Muscle of back (tissue), 11 donors: ENCODE results near the gene SCN1B. TPM values are rescaled to one million over a fixed set of nuclear protein-coding genes. Genes with fewer than 3 reads are reported as not detected.
"Not testable (repeated sequence)": the region's sequence is repeated elsewhere in the genome, so short reads cannot be mapped to it uniquely, and the experiment has no call there.

ENCODE experiments used
- DNase-seq, 3 donors: peaks; one replicate each; pipeline versions ENCODE4 v3.0.0 to v3.0.0-alpha.2; 2013
- polyA plus RNA-seq, 10 donors: library from polyadenylated mRNA; unstranded; fragments of 120-200 nt; gene quantifications; one replicate each; pipeline ENCODE4 v1.2.1, GENCODE V29; 2013; ENCODE audit not compliant: insufficient read length in 10 of 10

SCN1B gene
- polyA plus RNA-seq, 10 donors = 1.9 to 7.8 (median 4.5) TPM

DNA sequence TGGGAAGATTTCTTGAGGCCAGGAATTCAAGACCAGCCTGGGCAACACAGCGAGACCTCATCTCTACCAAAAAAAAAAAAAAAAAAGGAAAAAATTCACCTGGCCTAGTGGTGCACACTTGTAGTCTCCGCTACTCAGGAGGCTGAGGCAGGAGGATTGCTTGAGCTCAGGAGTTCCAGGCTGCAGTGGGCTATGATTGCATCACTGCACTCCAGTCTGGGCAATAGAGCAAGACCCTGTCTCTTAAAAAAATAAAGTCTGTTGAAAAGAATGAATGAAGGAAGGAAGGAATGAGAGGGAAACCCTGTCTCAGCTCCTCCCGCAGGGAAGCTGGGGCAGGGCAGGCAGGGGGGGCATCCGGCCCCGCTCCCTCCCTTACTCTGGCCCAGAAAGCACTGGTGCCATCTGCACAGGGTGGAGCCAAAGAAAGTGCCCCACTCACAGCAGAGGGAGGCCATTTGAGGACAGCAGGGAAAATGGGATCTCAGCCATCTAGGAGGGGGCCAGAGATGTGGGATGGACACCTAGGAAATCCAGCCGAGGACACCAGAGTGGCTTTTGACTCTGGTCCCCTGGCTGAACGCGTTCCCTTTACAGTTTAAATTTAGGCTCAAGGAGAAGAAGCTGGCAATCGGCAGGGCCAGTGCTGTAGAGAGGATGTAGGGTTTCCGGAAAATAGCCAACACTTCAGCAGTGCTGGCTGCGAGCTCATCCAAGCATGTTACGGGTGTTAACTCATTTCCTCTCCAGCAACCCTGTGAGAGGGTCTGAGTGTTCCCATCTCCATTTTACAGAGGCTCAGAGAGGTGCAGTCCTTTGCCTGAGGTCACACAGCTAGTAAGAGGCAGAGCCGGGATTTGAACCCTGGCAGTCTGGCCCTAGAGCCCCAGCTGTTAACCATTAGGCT is 7.7 kb downstream of the SCN1B start:
- peak in 1 of 3 donors; percentile 52 for DNase-seq

DNA sequence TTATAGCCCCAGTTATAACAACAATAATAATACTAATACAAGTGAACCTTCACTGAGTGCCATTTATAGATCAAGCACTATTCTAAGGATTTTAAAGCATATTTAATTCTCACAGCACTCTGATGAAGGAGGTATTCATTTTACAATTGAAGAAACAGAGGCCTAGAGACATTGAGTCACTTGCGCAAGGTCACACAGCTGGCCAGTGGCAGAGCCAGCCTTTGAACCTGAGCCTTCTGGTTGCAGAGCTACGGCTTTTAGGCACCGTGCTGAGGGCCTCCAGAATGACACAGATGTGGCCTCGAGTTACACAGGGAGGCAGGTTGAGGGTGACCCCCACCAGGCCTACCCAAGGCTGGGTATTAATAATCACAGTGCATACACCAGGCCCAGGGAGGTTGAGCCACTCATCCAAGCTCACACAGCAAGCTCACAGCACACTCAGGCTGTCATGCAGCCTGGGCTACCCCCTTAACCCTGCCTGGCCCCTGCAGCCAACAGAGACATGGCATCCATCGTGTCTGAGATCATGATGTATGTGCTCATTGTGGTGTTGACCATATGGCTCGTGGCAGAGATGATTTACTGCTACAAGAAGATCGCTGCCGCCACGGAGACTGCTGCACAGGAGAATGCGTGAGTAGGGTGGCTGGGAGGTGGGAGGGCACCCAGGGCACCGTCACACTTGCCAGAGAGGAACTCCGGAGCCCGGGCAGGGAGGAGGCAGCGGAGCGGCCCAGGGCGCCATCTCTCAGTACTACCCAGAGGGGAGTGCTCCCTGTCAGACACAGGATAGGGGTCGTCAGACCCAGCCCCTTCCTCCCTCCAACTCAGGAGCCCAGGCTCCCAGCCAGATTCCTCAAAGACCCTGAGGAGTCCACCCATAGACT is 8.6 kb downstream of the SCN1B start:
- DNase-seq = no peak

DNA sequence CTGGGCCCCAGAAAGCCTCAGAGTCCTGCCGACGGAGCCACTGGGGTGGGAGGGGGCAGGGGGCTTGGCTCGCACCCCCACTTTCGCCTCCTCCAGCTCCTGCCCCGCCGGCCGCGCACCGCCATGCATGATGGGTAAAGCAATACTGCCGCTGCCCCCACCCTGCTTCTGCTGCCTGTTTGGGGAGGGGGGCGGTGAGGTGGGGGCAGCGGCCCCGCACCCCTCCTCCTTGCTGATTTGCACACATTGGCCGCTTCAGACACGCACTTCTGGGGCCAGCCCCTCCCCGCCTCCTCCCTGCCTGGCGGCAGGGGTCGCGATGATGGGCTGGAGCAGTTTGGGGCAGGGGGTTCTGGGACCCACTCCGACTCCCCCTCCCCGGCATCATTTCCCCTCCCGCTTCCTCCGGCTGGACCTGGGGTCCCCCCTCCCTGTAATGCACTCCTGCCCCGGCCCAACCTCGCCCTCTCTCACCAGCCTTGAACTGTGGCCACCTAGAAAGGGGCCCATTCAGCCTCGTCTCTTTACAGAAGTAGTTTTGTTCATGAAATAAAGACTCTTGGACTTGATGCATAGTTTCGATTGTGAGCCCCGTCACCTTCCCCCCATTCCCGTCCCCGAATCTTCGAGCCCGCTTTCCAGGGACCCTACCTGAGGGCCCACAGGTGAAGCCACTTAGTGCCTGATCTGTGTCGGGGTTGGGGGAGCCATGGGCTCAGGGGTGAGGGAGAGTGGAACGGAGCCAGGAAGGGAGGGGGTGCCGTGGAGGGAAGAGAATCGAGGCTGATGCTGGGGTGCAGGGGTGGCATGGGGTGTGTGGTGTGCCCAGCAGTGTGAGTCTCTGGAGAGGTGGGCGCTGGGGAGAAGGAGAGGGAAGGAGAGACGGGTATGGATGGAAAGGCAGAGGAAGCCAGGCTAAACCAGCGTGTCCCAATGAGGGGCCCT is 9.9 kb downstream of the SCN1B start:
- peak in 1 of 3 donors; percentile 30 for DNase-seq

DNA sequence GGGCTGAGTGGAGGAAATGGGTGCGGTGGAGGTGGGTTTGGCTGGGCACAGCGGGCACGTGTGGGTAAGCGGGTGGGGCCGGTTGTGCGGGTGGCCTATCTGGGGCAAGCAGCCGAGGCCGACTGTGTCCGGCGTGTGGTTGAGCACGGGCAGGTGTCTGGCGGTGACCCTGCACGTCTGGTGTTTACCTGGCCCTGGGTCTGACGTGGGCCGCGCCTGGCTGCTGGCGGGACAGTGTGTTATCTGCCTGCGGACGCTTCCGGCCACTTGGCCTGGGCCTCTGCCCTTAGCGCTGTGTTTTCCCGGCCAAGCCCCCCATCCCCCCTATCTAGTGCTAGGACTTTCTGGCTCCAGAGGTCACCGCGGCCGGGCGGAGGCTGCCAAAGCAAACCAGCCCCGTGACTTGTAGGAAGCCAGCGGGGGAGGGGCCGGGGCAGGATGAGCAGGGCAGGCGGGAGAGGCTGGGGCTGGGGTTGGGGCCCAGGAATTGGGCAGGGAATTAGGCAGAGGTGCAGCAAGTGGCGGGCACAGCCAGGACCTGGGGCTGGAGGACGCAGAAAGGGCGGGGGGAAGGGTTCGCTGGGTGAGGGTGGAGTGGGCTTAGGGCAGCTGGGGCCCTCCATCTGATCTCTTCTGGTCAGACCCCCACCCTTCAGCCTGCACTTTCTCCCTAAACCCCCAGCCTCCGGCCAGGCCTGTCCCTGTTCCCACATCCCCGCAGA is 10.7 kb downstream of the SCN1B start:
- DNase-seq = peak in 1 of 3 donors; percentile 59

DNA sequence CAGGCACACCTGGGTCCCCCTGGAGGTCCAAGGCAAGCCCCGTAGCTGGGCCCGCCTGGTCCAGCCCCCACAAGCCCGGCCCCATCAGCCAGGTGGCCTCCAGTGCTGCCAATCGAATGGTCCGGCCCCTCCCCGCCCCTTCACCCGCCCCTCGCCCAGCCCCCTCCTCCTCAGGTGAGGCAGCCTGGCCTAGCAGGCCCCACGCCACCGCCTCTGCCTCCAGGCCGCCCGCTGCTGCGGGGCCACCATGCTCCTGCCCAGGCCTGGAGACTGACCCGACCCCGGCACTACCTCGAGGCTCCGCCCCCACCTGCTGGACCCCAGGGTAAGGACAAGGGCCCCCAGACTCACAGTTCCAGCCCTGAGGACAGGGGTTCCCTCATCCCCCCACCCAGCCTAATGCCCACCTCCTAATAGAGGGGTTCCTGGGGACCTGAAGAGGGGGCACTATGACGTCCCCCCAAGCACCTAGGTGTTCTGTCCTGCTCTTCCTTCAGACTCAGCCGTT is 11.3 kb downstream of the SCN1B start, which contains the start of gene HPN:
TSS of gene HPN (plus strand) at position 174 of the 508 bp plus-strand sequence. CDS start 786 bp downstream, outside the sequence.
- no peak for DNase-seq

DNA sequence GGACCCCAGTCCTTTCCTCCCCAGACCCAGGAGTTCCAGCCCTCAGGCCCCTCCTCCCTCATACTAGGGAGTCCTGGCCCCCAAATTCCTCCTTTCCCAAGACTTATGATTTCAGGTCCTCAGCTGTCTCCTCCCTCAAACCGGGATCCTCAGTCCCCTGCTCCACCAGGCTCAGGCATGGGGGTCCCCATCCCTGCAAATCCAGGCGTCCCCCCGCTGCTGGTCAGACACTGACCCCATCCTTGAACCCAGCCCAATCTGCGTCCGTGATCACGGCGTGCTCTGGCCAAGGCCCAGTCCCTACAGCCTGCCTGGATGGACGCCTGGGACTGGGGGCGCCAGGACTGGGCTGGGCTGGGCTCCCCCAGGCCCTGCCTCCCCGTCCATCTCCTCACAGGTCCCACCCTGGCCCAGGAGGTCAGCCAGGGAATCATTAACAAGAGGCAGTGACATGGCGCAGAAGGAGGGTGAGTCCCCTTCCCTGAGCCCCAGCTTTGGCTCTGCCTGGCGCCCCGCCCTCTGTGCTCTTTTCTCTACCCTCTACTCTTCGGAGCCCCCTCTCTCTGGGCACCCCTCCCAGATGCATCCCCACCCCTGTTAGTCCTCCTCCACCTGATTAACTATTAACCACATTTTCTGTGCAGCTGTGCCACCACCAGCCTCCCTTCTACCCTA is 11.9 kb downstream of the SCN1B start:
- DNase-seq = no peak

DNA sequence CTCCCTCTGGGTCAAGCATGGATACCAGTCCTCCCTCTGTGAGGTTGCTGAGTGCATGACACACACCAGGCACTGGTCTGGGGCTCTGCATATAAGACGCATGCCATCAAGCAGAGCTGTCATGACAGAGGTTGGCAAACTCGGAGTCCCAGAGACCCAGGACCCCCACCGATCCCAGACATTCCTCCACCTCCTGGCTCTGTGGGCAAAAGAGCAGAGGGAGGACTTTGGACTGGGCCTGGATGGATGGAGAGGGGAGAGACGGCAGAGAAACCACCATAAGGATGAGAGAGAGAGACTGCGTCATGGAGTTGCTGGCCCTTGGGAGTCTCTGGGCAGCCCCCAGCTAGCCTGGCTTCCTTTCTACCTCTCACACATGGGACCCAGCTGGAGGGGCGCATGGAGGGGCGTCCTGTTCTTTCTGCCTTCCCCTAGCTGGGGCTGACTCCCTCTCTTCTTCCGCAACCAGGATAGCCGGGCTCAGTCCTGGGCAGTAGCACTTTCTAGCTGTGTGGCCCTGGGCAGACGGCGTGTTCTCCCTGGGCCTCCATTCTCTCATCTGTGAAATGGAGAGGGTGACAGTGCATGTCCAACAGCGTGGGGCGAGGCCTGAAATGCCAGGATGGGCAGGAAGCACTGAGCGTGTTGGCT is 12.8 kb downstream of the SCN1B start:
- no peak for DNase-seq

DNA sequence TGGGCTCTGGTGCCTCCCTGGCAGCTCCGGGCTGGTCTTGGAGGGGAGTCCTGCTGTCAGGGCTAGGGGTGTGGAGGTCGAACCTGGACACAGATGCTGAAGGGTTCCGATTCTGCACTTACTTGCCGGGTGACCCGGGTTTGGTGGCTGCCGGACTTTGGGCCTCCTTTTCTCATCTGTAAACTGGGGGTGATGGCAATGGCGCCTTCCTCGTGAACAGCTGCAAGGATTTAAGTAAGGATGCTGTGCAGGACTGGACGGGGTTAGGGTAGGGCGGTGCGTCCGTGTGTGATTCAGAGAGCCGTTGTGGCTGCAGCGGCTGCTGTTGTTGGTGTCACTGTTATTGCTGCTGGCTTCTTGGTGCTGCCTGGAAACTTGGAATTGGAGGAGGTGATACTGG is 13.6 kb downstream of the SCN1B start:
- no peak for DNase-seq

DNA sequence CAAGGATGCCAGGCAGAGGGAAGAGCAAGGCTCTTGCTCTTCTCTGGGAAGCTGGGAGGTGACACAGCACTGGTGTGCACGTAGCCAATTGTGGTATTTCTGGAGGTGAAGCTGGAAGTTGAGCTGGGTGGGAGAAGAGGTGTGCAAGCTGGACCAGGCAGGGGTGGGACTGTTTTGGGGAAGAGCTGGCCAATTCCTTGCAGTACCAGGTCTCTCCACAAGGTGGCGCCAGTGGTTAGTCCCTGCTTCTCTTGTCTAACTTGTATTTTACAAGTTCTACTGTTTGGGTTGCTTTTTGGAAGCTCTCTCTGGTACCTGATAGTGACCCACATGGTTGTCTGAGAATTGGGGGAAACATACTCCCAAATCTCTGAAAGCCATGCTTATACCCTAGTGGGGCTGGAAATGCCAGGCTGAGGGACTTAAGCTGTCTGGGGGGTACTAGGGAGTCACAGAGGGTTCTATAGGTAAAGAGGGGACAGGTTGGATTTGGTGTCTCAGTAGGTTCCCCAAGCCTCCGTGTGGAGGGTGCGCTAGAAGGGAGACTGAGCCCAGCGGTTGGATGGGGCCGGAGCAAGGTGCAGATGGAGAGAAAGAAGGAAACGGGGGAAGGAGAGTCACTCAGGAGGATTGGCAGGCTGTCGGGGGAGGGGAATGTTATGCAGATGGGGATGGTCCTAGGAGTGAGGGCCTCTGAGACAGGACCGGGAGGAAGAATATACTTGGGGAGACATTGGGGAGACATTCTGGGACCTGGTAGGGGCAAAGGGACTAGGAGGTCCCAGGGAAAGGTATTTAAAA is 14.2 kb downstream of the SCN1B start:
- peak in 1 of 3 donors; percentile 58 for DNase-seq

DNA sequence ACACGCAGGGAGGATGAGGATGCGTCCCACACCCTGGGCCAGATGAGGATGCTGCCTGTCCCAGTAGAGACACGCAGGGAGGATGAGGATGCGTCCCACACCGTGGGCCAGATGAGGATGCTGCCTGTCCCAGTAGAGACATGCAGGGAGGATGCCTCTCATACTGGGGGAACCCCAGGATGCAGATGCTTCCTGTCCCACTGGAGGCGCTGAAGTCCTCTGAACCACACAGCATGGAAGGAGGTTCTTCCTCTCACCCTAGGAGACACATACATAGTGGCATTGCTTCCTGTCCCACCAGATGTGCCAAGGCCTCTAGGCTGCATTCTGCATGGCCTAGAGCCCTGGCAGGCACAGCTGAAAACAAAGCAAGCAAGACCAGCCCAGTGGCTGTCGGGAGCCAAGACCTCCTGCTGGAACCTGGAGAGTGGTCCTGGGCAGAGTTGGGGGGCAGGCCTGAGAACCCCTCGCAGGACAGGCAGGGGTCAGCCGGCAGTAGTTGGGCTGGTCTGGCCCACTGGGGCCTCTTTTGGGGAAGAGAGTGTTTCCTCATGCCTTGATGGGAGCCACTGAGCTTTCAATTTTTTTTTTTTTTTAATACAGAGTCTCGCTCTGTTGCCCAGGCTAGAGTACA is 15.5 kb downstream of the SCN1B start:
- DNase-seq = peak in 1 of 3 donors; percentile 48

DNA sequence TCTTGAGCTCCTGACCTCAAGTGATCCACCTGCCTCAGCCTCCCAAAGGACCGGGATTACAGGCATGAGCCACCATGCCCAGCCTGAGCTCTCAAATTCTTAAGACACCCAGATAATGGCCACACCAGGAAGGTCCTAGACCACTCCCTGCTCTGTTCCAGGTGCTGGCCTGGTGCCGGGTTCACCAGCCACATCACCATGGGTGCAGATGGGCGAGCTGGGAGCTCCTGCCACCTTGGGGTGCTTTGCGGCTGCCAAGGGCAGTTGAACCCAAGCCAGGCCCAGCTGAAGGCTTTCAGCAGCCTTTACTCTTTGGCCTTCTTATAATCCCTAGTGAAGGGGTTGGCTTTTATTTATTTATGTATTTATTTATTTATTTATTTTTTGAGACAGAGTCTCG is 16.2 kb downstream of the SCN1B start:
- DNase-seq = no peak

DNA sequence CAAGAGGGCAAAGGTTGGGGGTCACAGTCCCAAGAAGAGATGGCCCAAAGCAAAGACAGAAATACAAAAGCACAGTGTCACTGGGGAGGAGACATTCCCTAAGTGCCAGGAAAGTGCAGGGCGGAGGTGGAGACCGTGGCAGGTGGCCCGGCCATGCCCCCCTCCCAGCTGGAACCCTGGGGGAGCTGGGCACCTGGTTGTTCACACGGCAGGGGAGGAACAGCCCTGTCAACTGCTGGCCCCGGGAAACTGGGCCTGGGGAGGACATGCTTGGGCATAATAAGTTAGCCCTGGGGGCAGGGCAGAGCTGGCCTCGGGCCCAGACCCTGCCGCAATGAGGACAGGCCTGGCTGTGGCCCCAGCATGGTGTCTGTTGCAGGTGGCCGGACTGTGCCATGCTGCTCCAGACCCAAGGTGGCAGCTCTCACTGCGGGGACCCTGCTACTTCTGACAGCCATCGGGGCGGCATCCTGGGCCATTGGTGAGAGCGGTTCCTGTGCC is 18.7 kb downstream of the SCN1B start:
- DNase-seq = no peak

DNA sequence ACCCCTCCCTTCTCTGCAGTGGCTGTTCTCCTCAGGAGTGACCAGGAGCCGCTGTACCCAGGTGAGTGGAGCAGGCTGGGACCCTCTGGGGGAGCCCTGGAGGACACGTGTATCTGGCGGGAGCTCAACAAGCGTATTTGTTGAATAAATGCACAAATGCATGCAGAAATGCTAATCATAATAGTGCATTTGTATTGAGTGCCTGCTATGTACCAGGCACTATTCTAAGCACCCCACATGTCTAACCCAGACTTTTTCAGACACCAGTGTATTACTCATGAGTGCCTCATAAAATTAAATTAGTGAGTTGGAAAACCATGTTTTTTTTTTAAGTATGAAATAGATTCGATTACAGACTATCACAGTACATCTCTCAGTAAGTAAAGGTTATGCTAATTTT is 19.2 kb downstream of the SCN1B start:
- no peak for DNase-seq

DNA sequence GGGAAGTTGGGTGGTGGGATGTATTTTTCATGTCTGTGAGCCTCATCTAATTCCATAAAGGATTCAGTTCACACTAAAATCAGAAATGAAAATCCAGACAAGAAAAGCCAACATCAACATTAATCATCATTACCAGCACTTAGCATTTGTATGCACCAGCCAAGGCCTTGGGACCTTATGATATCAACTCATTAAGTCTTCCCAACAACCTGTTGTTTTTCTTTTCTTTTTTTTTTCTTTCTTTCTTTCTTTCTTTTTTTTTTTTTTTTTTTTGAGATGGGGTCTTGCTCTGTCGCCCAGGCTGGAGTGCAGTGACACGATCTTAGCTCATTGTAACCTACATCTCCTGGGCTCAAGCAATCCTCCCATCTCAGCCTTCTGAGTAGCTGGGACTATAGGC is 20.4 kb downstream of the SCN1B start:
- DNase-seq = not testable (repeated sequence)

DNA sequence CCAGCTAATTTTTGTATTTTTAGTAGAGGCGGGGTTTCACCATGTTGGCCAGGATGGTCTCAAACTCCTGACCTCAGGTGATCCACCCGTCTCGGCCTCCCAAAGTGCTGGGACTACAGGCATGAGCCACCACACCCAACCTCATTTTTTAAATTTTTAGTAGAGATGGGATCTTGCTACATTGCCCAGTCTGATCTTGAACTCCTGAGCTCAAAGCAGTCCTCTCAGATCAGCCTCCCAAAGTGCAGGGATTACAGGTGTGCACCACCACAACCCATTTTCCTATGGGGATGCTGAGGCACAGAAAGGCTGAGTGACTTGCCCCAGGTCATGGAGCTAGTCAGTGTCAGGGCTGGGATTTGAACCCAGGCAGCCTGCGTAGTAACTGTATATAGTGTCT is 21.0 kb downstream of the SCN1B start:
- not testable (repeated sequence) for DNase-seq

DNA sequence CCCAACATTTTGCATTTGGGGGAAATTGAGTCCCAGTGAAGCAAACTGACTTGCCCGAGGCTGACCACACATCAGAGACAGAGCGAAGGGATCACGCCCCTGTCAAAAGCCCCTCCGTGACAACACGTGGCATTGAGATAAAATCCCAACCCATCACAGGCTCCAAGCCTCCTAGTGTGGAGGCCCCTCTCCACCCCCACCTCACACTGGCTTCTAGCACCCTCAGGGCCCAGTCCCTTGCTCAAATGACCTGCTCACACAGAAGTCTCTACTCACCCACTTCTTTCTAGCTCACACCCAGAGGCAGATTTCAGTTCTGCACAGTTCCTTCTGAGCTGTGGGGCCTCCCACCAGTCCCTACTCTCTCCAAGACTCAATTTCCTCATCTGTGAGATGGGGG is 21.5 kb downstream of the SCN1B start:
- DNase-seq = no peak

DNA sequence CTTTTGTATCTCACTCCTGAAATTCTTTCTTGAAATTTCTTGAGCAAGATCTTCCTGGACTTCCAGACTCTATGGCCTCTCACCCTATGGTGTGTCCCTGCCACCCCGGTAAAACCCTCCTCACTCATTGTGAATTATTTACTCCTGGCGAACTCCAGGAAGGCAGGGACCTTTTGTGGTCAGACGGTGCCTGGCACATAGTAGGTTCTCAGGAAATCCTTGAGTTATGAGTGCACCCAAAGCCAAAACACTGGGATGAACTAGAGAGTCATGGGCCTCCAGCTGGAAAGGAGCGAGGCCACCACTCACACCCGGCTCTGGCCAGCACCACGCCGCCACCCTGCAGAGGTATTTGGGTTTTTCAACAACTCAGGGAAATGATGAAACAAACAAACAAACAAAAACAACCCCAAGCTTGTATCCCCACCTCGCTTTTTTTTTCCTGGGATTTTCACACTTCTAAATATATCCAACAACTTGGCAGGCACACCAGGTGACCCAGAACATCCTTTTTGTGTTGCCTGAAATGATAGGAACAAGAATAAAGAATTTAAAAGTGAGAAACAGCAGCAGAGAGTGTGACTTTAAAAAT is 22.4 kb downstream of the SCN1B start:
- no peak for DNase-seq
